NCI-H2171 treated with DMSO at 0.1 percent for 48 hours (cell line): ENCODE measurements around the gene SSH2.

Source experiments
- DNase-seq: peaks from one replicate; lab custom pipeline; 2025; lab: John Stamatoyannopoulos, UW

SSH2 gene

DNA sequence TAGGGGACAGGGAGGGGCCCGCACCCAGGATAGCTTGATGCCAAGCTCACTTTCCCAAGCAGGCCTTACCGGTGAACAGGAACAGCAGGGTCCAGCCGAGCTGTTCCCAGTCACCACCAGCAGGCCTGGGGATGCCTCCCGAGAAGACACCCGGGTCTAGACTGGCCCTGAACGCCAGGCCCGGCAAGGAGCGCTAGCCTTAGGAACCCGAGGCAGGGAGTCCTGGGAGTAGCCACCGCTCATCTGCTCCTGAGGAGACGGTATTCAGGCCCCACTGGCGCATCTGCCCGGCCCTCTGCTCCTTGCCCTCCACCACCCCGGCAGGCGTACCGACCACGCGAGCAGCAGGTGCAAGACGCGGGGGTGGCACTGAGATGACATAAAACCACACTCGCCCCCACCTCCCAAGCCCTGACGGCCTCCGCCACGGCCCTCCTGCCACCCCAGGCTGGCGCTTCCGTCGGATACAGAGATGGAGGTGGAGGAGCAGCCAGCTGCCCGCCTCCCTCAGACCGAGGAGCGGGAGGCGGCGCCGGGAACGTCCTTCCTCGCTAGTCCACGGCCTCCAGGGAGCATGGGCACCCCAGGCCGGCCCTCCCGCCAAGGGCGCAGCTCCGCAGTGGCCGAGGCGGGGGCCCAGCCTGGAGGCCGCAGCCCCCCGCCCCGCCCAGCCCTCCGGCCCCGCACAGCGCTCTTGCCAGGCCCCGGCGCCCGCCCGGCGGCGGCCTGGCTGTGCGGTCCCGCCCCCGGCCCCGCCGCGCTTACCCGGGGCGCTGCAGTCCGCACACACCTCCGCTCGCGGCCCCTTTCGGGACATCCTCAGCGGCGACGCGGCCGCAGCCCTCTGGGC is 341.2 kb downstream of the SSH2 start:
- DNase-seq = peak; percentile 11

DNA sequence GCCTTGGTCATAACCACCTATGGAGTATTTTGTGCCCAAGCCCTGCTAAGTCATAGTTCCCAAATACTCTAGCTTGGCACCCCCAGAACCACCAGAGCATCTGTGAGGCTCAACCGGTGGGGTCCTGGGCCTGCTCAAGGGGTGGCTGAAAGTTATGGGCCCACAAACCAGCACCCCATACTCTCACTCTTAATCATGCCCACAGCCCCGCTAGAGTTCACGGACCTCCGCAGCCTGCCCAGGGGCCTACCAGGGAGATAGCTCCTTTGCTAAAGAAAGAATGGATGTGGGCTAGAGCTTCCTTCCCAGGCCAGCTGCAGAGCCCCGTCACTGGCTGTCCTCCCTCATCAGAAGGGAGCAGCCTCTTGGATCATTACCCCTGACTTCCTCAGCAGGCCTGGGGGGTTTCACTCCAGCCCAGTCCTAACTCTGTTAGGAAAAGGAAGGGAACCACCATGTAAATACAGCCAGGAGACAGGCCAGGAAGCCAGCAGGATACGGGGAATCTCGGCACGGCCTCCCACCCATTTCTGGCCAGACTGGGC is 341.9 kb downstream of the SSH2 start:
- no peak for DNase-seq

DNA sequence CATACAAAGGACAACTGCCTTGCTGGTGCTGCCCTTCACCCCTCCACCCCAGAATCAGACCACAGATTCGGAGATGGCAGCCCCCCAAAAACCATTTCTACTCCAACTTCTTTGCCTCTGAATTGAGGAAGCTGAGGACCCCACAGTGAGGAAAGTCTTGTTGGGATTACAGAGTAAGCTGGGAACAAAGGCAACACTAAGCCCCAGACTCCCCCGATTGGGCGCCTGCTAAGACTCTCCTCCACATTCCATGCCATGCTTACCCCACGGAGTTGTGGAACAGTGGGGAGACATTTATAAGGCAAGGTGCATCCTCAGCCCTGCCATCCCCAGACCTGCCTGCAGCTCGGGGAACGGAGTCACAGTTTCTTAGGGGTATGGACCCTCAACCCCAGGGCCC is 342.4 kb downstream of the SSH2 start:
- no peak for DNase-seq

DNA sequence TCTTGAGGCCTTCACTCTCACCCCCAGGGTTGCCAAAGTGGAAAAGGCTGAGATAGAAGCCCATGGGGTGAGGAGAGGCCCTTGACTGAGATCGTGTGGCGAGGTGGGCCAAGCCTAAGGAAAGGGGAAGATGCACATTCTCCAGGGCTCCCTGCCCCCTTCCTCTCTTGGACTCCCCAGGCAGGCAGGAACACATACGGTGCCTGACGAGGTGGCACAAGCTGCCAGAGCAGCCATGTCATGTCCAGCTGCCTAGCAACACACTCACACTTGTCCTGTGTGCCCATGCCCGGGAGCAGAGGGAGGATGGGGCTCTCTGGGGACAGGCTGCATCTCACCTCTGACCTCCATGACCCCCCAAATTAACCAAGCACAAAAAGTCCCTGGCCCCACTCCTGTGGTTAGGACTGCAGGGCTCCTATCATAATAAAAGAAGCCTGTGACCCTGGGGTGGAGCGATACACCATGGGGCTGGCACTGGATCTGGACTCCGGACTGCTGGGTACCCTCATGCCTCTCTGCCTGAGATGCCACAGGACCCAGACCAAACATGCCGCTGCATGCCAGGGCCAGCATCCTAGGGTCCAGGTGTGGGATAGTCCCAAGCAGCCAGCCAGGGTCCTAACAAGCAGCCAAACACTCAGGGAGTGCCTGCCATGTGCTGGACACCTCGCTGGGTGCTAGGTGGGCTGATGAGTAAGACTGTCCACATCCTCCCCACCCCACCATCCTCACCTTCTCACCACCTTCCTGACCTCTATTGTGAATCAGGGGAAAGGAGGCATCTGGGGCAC is 343.2 kb downstream of the SSH2 start:
- DNase-seq = no peak

DNA sequence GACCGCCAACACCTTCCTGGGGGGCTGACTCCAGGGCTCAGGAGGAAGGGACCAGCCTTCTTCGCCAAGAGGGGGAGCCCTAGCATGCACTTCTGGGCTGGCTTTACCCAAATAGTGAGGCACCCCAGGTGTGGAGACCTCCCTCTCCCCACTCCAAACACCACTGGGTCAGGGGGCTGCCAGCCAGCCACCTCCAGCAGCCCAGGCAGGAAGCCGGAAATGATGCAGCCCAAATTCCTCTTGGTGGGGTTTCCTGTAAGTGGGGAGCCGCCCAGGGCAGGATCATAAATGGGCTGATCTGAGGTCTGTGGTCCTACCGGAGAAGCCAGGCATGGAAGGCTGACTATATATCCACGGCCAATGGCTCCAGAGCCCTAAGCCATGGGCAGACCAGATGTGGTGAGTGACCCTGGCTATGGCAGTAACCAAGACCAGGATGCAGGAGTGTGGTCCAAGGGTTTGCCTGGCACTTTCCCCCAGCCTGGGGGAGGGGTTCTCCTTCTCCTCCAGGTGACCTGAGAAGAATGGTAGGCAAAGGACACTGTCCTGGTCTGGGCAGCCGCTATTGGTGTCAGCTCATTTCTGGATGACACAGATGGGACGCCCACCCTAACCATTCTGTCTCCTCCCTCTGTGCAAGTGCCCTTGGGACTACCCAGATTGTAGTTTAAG is 344.8 kb downstream of the SSH2 start:
- DNase-seq = no peak

DNA sequence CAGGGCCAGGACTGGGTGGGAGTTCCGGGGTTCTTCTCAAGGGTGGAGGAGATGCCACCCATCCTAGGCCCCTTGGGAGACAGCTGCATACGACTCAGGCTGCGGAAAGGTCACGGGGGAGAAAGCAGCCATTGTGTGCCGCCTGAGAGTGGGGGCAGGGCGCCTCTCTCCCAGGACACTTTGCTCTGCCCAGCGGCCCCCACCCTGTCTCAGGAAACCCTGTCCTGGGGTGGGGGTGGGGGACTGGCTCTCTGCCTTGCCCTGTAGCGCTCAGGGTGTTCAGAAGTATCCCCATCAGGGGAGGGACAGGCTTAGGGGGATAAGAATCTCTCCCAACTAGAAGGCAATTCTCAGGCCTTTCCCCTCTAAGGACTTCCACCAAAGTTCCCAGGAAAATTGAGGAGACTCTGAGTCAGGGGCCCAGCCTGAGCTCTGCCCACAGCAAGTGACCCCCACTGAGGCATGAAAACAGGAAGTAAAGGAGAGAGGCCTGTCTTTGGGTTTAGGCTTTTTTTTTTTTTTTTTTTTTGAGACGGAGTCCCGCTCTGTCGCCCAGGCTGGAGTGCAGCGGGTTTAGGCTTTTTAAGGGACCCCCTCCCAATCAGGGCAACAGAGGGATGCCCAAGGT is 345.5 kb downstream of the SSH2 start:
- no peak for DNase-seq

DNA sequence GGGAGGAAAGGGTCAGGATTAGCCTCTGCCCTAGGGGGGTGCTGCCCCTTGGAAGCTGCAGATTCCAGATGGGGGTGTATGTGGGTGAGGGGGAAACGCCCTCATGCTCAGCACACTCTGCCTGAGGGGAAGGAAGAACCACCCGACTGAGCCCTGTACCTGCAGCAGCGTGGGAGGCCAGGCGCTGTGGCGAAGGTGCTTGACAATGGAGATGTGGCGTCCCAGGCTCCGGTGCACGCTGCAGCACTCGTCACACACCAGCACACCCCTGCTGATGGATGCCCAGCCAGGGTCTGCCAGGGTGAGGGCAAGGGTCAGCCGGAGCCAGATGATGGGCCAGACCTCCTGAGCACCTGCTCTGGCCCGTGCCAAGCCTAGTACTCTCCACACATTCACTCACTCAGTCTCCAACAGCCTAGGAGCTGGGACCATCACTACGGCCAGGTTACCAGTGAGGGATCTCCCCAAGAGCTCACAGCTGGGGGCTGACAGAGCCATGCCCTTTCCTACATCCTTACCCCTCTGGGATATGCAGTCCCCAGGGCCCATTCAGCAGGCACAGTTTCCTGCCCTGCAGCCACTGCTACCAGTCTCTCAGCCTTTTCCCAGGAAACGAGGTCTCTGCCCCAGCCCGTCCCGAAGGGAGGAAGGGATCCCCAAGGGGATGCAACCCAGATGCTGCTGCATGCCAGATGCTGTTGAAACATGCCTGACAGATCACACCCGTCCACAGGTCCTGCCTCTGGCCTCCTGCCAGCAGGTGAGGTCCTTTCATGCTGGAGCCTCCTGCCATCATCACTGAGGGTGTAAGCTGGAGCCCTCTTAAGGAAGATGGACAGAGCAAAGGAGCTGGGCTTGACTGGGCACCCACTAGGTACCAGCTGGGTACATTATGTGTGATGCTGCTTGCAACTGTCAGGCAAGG is 346.4 kb downstream of the SSH2 start:
- DNase-seq = peak; percentile 93

DNA sequence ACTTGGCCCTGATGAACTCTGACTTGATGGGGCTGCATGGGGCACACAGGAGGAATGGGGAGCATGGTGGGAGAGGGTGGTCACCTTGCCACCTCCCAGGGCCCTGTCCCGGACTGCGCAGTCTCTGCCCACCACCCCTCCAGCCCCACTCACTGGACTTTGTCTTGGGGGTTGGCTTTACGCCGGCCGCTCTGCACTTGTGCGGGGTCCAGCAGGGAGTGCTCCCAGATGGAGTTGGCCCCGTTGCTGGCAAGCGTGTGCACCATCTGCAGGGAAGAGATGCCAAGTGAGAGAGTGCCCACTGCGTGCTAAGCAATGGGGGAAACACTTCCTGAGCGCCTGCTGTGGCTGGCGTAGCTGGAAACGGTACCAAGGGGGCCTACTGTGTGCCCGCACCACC is 347.3 kb downstream of the SSH2 start:
- no peak for DNase-seq

DNA sequence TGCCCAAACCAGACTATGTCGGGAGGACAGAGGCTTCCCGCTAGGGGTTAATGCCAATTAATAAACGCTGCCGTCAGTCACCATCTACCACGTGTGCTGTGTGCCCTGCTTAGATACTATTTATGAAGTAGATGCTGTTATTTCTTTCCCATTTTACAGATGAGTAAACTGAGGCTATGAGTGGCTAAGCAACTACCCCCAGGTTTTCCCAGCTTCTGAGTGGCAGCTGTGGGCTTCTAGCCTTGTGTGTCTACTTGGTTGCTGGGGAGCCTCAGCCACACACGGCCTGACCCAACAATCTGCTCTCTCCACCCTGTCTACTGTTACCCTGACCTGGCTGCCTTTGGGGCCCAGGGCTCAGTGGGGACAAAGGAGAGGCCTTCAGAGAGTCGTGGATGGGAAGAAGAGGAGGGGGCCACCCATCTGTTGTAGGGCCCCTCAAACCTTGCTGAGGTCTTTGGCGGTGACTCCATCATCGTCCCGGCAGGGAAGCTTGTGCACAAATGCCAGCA is 347.7 kb downstream of the SSH2 start:
- DNase-seq = peak; percentile 55

DNA sequence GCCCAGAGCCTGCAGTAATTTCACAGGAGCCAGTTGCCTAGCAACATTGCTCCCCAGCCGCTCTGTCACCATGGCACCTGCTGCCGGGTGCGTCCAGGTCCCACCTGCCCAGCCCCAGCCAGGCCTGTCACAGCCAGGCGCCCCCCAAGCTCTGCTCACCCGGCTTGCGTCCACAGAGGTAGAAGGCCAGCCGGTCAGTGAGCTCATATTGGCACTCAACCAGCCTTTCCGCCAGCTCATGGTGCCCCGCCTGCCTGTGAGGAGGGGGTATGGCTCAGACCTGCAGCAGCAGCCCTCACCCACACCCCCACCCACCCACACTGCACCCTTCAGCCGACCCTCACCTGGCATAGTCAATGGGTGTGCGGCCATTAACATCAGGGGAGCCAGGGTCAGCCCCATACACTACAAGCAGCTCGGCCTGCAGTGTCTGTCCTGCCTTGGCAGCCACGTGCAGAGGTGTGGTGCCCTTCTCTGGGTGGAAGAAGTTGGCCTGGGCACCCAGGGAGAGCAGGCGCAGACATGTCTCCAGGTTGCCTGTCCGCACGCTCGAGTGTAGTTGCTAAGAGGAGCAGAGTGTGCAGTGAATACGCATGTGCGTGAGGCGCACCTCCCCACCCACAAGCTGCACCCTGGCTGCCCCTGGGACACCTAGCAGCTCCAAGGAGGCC is 348.3 kb downstream of the SSH2 start:
- peak; percentile 71 for DNase-seq

DNA sequence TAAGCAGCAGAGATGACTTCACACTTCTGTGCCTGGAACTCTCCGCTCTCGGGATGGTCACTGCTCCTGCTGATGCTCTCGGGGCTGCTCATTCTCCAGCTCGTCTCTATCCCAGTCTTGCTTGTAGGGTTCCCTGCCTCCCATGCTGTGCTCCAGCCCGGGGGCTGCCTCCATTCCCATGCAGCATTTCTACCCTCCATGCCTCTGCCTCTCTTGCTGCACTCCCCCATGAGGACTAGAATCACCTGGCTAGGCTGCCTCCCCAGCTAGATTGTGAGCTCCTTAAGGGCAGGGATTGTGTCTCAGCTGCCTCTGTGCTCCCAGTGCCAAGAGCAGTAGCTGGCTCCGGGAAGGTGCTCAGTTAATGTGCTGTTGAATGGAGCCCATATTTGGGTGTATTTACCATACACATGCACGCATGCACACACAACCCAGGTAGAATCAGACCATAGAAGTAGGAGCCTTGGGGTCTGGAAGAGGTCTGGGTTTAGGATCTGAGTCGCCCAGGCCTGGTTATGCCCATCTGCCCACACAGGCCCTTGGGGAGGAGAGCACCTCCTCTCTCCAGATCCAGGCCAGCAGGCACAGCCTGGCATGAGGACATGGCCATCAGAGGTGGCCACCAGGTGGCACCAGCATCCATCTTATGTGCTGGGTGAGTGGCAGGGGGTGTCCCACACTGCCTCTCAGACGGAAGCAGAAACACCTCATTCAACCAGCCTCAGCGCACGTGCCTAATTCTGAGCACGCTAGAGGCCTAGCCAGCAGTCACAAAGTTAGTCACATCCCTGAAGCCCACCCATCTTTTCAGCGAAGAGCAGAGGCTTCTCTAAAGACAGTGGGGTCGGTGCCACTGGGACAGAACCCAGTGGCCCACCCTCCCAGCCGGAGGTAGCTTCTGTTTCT is 349.9 kb downstream of the SSH2 start:
- DNase-seq = peak; percentile 86

DNA sequence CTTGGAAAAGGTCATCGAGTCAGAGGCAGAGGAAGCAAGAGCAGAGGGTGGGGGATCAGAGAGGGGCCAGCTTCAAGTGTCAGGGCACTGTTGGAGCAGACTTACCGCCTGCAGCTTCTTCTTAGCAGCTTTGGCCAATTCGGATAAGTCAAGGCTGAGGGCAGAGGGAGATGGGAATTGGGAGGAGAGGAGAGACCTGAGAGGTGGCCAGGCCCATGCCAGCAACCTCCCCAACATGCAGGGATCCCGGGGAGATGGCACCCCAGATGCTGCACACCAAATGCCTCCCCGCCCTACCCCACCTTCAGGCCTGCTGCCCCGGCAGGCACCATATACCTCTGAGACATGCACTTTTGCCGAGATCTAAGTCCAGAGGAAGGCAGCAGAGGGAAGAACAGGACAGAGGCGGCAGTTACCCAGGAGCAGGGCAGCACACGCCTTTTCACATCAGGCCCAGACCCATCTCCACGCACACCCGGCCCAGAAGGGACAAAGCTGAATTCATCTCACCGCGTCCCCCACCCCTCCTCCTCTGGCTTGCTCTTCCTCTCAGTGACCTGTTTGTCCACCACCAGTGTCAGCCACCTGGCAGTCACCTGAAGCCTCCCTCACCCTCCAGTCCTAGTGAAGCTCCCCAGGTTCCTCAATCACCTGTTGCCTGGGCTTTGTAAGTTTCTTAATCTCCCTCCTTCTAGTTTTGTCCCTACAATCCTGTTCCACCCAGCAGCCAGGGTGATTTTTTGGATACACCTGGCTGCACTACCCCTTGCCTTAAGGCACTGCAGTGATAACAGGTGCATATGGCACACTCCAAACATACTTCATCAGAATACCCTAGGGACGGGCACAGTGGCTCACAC is 351.2 kb downstream of the SSH2 start:
- no peak for DNase-seq

DNA sequence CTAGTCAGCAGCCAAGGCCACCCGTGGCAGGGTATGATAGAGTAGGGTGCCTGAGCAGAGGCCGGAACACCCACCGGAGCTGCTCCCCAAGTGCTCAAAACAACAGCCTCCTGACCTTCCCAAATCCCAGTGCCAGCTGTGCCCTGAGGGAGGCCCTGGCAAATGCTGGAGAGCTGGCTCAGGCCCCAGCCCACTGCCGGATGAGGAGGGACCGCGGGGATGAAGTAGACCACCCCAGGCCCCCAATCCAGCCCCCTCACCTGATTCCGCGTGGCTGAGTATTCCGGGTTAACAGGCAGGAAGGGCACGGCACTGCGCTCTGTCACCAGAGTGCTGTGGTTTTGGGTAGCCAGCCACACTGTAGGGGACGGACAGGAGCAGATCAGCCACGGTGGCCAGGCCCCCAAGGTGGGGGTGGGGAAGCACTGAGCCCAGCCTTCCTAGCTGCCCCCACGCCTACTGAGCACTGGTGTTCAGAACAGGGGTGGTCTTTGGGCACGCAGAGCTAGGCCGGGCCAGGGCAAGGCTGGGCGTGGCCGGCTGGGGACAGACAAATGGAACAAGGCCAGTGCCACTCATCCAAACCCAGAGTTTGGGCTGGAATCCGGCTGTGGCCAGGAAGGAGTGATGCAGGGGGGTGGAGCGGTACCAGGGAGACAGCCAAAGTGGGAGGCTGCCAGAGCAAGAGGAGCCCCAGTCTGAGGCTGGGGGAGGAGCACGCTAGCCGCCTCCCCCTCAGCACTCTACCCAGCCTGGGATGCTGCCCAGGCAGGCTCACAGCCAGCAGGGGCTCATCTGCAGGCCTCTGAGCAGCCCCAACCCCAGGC is 352.4 kb downstream of the SSH2 start:
- DNase-seq = no peak

DNA sequence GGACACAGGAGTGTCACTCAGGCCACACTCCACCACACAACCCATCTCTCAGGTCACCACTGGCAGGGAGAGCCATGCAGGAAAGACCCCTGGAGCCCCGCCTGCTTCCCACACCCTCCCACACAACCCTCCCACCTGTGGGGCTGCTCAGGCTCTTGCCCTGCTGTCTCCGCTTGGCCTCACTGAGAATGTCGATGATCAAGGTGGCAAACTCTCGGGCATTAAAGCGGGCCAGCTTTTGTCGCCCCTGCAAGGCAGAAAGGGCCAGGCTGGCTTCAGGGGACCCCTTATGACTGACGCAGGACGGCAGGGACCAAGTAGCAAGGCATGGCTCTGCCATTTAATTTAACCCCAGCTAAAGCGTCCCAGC is 353.0 kb downstream of the SSH2 start:
- no peak for DNase-seq

DNA sequence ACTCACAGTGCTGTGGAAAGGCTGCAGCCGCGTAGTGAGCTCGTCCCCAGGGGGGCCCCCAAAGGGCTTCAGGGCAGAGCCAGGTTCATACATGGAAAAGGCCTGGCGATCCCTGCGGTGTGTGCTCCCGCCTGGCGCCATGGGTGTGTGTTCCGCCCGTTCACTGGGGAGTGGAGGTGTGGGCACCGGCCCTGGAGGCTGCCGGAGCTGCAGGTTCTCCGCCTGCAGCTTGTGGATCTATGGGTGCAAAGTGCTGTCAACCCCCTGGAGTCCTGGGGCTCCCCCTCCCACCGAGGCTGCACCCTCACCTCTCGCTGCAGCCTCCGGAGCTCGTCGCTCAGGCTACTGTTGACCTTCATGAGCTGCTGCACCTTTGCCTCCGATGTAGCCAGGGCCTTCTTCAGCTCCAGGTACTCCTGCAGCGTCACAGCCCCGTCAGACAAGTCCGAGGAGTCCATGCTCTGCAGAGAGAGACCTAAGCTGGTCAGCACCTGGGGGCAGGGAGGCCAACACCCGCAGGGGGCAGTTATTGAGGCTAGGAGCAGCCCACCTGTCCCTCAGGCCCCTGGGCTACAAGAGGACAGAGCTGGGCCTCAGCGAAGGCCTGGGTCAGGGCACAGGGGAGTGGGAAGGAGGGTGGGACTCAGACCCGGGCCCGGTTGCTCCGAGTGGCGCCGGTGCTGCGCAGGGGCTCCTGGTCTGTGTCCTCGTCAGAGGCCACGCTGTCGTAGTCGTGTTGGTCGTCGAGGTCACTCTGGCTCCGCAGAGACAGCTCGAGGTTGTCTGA is 353.6 kb downstream of the SSH2 start:
- no peak for DNase-seq
